ENCODE results near the gene CENPK. TPM values are rescaled to one million over a fixed set of nuclear protein-coding genes. Genes with fewer than 3 reads are reported as not detected.

CENPK gene
- total RNA-seq, 2 experiments from 2014 or later, result 14.4 to 16.8 TPM

DNA sequence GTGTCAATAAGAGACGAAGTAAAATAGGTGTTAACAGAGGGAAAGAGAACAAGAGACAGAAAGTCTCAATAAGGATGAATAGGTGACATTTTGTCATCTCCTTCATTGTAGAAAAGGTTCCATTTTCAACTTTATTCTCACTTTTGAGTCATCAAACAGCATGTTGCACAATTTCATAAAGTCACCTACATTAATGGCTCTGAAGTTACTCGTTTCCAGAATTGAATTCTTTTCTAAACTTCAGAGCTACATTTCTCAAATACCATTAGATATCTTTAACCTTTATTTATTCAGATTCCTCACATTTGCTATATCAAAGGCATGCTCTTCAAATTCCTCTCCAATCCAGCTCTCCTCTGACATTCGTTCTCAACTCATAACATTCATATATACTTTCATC is 94.3 kb downstream of the CENPK start:
- TF ChIP-seq, protein P1, sequence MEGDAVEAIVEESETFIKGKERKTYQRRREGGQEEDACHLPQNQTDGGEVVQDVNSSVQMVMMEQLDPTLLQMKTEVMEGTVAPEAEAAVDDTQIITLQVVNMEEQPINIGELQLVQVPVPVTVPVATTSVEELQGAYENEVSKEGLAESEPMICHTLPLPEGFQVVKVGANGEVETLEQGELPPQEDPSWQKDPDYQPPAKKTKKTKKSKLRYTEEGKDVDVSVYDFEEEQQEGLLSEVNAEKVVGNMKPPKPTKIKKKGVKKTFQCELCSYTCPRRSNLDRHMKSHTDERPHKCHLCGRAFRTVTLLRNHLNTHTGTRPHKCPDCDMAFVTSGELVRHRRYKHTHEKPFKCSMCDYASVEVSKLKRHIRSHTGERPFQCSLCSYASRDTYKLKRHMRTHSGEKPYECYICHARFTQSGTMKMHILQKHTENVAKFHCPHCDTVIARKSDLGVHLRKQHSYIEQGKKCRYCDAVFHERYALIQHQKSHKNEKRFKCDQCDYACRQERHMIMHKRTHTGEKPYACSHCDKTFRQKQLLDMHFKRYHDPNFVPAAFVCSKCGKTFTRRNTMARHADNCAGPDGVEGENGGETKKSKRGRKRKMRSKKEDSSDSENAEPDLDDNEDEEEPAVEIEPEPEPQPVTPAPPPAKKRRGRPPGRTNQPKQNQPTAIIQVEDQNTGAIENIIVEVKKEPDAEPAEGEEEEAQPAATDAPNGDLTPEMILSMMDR (IDR thresholded peaks at IDR 0.05), result no peak
- H3K27ac Mint-ChIP-seq, result no peak overlapping the region
- intact Hi-C loops (cut with DNase I, micrococcal nuclease), result no loop called here
- no peaks in the 10 kb centered on the region for H3K27me3 Mint-ChIP-seq
- ChIA-PET CTCF (no interaction called here), POLR2A (no interaction called here)
- H3K4me1 ChIP-seq (ENCODE audit: insufficient read depth, low read length), result no peaks in the 10 kb centered on the region
- no peaks in the 10 kb centered on the region for H3K36me3 Mint-ChIP-seq (ENCODE audit: low read depth)
- no peaks in the 10 kb centered on the region for H3K9me3 Mint-ChIP-seq
- no peak overlapping the region for H3K4me3 ChIP-seq (ENCODE audit: low read length)
- H3K4me3 Mint-ChIP-seq, result no peak overlapping the region
- H3K27ac ChIP-seq (ENCODE audit: low read depth in 1 of 2, low read length in 2 of 2), result no peak overlapping the region
- DNase-seq (no peak), ATAC-seq (ENCODE audit: poor library complexity) (no peak)
- H3K4me1 Mint-ChIP-seq (ENCODE audit: low read depth), result no peaks in the 10 kb centered on the region
- H3K27me3 ChIP-seq (ENCODE audit: control insufficient read depth in 1 of 2, insufficient read depth in 2 of 2, low read length in 2 of 2), result no peaks in the 10 kb centered on the region
- H3K36me3 ChIP-seq (ENCODE audit: insufficient read depth, low read length), result no peaks in the 10 kb centered on the region
- H3K9me3 ChIP-seq (ENCODE audit: control insufficient read depth in 1 of 2, insufficient read depth in 1 of 2, low read length in 2 of 2), result no peaks in the 10 kb centered on the region

Other genes with a start within 250 kb of the CENPK start
- 1 to 10 TPM; 2.0 to 2.6 TPM for gene ADAMTS6, start 81.2 kb downstream of the CENPK start, total RNA-seq
- gene PPWD1, start 128 bp upstream of the CENPK start, total RNA-seq, result 10 to 100 TPM; 88.0 to 89.2 TPM
- gene TRIM23, start 61.2 kb upstream of the CENPK start, total RNA-seq, result 10 to 100 TPM; 24.0 to 30.6 TPM
- 10 to 100 TPM; 11.5 to 11.7 TPM for gene SHLD3, start 61.9 kb upstream of the CENPK start, total RNA-seq
- gene TRAPPC13, start 61.9 kb upstream of the CENPK start, total RNA-seq, result 10 to 100 TPM; 11.2 to 14.4 TPM
- 10 to 100 TPM; 84.2 to 93.7 TPM for gene SGTB, start 158.9 kb upstream of the CENPK start, total RNA-seq
- gene NLN, start 159.0 kb upstream of the CENPK start, total RNA-seq, result 1 to 10 TPM; 1.4 to 2.5 TPM